ENCODE results near the gene CDK2AP2.
"Not testable (repeated sequence)": the region's sequence is repeated elsewhere in the genome, so short reads cannot be mapped to it uniquely, and the experiment has no call there.

The CDK2AP2 gene, protein sequence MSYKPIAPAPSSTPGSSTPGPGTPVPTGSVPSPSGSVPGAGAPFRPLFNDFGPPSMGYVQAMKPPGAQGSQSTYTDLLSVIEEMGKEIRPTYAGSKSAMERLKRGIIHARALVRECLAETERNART

DNA sequence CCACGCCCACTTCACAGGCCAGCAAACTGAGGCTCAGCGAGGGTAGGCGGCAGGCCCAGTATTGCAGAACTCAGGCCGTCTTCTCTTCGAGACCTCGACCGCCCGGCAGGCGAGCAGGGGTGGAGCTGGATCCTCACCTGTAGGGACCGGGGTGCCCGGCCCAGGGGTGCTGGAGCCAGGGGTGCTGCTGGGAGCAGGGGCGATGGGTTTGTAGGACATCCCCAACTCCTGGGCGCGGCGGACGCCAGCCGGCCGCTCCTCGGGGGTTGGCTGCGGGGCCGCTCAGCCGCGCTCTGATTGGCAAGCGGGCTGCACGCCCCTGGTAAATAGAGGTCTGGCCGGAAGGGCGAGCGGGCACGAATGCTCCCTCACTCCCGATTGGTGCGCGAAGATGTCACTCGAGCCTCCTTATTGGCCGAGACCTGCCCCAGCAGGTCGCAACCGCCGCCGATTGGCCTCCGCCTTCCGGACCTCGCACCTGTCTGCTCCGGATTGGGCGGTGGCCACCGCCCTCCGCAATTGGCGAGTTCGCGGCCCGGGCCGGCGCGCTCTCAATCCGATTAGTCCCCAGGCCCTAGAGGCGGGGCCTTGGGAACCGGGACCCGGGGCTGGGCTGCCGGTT is at the start of gene CDK2AP2:
Gene CDK2AP2, minus strand, starts transcription at position 299 of the 622 bp plus-strand sequence. Its CDS starts 80 bp downstream, at position 219.
- DNase-seq: peak; percentile 97

DNA sequence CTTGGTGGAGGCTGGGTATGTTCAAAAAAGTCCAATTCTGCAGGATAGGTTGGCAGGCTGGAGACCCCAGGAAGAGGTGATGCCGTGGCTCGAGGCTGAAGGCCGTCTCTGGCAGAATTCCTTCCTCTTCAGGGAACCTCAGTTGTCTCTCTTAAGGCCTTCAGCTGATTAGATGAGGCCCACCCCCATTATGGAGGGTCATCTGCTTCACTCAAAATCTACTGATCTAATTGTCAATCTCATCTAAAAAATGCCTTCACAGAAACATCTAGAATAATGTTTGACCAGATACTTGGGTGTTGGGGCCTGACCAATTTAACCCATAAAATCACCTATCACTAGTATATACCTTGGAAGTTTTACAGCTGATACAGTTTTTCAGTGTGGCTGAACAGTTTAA is 48.3 kb upstream of the CDK2AP2 start:
- no peak for DNase-seq

DNA sequence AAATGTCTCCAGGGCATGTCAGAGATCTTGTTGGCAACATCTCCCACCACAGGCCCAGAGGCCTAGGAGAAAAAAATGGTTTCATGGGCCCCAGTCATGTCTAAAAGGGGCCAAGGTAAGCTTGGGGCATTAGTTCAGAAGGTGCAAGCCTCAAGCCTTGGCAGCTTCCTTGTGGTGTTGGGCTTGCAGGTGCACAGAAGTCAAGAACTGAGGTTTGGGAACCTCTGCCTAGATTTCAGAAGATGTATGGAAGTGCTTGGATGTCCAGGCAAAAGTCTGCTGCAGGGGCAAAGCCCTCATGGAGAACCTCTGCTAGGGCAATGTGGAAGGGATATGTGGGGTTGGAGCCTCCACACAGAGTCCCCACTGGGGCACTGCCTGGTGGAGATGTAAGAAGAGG is 43.7 kb upstream of the CDK2AP2 start:
- DNase-seq: not testable (repeated sequence)

DNA sequence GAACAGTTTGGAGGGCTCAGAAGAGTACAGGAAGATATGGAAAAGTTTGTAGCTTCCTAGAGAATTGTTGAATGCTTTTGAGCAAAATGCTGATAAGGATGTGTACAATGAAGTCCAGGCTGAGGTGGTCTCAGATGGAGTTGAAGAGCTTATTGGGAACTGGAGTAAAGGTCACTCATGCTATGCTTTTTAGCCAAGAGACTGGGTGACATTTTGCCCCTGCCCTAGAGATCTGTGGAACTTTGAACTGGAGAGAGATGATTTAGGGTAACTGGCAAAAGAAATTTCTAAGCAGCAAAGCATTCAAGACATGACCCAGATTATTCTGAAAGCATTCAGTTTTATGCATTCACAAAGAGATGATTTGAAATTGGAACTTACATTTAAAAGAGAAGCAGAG is 43.2 kb upstream of the CDK2AP2 start:
- DNase-seq: no peak

DNA sequence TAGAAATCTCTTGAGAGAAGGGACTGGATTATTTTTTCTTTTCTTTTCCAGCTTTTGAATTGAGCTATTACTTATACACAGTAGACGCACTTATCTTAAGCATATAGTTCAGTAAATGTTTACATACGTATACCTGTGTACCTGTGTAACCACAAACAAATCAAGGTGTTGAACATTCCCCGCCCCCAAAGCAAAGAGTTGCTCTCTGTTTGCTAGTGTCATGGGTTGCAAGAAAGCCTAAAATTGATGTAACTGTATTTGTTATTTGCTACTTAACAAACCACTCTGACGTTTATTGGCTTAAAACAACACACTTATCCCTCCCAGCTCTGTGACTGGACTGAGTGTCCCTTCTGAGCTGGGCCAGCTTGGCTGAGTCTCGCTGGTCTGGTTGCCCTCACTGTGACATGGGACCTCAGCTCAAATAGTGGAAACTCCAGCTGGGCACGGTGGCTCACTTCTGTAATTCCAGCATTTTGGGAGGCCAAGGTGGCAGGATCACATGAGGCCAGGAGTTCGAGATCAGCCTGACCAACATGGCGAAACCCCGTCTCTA is 40.7 kb upstream of the CDK2AP2 start:
- DNase-seq: no peak

DNA sequence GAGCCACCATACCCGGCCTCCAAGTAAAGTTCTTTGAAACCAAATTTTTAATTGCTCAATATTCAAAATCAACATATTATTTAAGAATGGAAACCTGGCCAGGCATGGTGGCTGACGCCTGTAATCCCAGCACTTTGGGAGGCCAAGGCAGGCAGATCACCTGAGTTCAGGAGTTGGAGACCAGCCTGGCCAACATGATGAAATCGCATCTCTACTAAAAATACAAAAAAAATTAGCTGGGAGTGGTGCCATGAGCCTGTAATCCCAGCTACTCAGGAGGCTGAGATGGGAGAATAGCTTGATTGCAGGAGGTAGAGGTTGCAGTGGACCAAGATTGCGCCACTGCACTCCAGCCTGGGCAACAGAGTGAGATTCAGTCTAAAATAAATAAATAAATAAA is 40.1 kb upstream of the CDK2AP2 start:
- DNase-seq: not testable (repeated sequence)

DNA sequence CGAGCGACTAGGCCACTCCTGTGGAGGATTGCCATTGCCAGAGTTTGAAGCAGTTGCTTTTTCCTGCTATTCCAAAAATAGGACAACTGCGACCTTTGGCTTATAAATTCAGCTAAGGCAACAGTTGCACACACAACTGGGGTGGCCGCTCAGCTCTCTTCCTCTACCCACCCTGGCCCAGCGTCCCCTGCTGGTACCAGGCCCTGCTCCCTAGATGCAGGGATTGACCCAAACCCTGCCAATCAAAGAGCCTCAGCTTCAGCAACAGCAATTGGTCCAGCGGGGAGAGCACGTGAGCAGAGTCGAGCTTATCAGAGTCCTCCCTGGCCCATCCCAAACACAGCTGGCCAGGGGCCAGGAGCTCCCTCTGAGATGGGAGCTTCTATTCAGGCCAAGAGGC is 37.3 kb upstream of the CDK2AP2 start:
- DNase-seq: no peak

DNA sequence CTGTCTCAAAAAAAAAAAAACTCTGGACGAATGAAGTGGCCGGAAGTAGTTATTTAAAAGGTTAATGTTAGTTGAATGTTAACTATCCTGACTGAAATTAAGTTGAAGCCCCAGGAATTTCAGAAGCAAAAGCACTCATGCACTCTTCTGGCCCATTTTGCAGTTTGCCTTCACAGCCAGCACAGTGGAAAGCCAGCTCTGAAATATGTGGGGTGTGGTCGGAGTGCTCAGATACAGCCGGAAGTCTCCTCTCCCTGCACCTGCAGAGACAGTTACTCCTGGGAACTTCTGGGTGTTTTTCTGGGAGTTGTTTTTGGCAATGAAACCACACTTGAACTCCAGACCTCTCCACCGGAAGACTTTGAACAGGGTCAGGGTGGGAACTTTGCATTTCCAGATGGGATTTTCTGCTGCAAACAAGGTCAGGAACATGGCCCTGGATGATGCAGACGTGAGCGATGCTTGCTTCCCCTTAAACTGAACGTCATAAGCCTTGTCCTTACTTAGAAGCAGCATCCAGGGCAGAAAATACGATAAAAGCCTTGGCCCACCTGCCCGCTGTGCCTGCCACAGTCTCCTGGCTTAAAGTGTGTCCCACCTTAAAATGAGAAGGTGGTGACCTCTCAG is 36.8 kb upstream of the CDK2AP2 start:
- DNase-seq: no peak

DNA sequence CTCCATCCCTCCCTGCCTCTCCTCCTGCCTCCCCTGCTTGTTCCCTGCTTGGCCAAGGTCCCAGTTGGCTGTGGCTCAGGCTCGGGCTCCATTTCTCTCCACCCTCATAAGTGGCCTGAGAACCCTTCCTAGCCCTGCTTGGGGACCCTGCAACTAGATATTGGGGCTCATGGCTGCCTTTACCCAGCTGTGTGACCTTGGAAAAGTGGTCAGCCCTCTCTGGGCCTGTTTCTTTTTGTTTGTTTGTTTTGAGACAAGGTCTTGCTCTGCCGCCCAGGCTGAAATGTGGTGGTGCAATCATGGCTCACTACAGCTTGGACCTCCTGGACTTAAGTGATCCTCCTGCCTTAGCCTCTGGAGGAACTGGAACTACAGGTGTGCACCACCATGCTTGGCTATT is 35.6 kb upstream of the CDK2AP2 start:
- no peak for DNase-seq

DNA sequence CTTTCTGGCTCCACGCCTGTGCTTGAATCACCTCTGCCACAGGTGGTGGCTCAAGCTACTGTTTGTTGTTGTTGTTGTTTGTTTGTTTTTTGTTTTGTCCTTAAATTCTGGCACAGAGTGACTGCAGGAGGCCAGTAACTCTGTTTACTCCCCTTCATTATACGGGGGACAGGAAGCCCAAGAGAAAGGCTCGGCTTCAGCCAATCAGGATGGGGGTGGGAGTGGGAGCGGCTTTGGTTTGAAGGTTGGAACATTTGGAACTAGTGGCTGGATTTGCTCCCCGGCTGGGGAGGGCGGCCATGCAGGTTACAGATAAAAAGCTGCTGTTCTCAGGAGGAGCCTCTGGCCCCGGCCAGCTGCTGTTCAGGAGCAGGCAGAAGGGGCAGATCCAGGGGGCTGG is 35.0 kb upstream of the CDK2AP2 start:
- no peak for DNase-seq

DNA sequence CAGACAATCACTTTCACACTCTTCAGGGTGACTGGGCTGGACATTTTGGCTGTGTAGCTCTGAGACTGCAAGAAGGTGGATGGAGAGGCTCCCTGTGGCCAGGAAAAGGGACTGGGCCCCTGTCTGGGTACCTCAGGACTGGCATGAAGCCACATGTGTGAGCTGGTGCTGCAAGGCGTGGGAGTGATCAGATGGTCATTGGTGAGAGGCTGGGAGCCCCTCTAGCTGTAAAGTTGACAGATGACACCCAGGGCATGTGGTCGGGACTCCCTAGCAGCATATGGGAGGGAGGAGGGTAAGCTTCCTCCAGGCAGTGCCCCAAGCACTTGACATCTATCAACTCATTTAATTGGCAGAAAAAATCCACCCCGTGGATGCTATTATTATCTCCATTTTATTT is 34.2 kb upstream of the CDK2AP2 start:
- no peak for DNase-seq

DNA sequence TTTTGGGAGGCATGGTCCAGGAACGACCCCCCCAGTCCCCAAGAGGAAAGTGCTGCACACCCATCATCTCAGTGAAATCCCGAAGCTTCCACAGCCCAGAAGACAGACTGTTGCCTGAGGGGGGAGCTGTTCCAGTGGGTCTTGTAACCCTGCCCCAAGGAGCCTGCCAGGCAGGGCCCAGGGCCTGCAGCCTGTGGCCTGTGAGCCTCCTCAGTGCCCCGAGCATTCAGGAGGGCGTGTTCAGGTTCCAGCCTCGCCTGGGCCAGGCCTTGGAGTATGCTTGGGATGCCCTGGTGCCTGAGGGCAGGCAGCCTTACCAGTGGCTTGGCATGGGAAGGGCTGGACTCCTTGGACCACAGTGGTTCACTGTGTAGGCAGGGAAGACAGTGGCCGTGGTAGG is 33.2 kb upstream of the CDK2AP2 start:
- no peak for DNase-seq

DNA sequence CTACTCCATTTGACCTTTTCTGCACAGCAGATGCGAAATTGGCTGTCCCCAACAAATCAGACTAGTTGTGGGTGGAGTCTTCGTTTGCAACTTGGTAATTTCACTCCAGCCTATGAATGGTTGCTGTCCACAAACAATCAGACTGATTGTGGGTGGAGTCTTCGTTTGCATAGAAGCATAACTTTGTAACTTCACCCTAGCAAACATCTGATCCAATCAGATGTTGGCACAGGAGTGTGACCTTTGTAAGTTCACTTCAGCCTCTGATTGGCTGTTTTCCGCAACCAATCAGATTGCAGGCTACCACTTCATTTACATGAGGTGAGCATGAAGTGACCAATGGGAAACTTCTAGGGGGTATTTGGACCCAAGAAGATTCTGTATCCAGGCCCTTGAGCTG is 31.6 kb upstream of the CDK2AP2 start:
- DNase-seq: no peak

DNA sequence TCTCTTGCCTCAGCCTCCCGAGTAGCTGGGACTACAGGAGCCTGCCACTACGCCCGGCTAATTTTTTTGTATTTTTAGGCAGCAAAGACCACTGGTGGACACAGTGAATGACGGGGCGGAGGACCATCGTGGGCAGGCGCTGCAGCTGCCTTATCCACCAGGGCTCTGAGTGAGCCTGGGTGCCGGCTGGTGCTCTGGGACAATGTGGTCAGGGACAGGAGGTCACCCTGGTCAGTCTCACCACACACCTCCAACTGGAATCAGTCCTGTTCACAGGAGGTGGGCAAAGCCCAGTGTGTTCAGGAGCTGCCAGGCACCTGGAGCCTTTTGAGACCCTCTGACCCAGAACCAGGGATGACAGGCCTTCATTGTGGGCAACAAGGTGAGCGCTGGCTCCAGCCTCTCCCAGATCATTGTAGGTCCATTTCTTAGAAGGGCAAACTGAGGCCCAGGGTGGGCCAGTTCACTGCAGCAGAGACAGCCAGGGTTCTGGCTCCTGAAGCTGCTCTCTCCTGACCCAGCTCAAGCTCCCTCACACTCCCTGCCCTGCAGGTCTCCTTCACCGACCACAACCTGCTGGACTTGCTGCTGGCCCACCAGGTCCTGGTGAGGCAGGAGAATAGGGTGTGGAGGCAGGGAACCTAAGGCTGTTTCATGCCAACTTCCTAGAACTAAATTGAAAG is 31.0 kb upstream of the CDK2AP2 start:
- DNase-seq: no peak

DNA sequence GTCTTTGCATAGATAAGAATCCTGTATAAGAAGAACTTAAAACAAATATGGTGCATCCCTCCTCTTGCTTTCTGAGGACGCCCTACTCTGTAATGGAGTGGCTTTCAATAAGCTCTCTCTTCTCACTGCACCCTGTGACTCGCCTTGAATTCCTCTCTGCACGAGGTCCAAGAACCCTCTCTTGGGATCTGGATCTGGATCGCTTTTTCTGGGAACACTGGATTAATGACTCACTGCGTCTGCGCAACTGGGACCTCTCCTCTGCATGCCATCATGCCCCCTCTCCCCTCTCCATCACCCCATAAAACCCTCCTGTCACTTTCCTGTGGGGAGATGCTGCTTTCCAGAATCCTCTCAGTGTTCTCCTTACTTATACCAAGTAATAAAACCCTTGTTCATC is 30.3 kb upstream of the CDK2AP2 start:
- no peak for DNase-seq

DNA sequence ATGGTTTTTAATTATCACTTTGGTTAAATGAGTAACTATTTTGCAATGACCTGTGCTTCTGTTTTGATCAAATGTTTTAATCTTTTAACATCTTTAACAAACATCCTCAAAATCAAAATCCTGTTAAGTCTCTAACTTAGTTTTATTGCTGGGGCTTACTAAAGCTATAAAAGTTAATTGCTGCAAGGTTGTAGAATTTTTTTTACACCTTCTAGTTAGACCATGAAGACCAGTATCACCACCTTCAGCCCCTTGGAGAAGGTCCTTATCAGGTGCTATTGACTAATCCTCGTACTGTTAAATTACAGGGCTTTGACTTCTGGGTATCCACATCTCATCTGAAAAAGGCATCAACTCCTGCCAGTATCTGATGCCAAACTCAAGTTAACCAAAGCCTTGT is 27.6 kb upstream of the CDK2AP2 start:
- no peak for DNase-seq

DNA sequence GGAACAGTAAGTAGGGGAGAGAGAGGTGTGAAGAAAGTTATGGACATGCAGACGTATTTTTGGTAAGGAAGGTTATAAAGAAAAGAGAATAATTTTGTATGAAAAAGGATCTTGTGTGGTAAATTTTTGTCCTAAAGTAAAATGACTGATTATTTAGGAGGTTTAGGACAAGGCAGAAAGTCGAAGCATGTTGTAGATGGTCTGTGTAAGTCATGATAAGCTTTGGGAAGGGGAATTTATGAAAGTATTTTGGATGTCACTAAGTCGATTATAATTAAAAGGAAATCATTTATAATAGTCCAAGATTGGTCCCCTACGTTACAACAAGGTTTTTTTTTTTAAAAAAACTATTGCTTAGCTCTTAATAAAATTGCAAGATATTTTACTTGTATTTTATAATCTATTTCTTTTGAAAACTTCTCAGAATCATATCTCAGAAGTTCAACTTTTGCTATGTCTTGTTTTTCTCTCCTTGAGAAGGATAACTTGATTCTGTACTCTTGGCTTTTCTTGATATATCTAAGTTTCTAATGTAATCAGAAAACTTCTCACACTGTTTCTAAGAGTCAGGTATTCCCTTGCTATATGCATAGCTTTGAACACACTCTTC is 26.2 kb upstream of the CDK2AP2 start:
- no peak for DNase-seq

DNA sequence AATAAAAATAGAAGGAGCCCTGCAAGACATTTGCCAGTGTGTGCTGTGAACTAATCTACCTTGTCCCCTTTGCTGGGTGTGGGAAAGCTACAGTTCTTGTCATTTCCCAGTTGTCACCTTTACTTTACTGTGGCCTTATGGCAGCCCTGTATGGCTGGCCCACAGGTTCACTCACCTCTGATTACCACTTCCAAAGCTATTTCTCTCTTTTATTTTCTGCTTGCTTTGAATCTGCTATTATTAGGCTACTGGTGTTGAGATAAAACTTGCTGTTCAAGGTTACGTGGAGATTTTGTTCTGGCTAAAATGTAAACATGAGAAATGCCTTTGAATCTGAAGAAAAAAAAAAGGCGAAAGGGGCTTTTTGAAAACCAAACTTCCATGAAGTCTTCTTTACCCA is 24.9 kb upstream of the CDK2AP2 start:
- no peak for DNase-seq

DNA sequence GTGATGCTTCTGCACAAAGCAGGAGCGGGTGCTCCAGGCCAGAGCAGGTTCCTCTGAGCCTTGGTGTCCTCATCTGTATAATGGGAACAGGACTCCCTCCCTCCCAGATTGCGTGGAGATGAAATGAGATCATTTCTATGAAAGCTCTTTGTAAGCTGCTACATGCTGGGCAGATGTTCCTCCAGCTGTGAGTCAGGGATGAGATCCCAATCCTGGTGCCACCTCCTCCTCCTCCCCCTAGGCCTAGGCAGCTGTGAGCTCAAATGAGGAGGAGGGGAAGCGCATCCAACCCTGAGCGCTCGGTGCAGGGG is 22.3 kb upstream of the CDK2AP2 start:
- DNase-seq: no peak

DNA sequence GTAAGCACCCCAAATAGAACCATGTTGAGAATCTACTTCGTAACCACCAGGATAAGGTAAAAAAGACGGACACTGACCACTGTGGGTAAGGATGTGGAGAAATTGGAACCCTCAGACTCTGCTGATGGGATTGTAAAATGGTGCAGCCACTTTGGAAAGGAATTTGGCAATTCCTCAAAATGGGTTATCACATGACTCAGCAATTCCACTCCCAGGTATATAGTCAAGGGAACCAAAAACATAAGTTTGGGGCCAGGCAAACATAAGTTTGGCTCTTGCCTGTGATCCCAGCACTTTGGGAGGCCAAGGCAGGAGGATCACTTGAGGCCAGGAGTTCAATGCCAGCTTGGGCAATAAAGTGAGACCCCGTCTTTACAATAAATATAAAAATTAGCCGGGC is 20.4 kb upstream of the CDK2AP2 start:
- no peak for DNase-seq

DNA sequence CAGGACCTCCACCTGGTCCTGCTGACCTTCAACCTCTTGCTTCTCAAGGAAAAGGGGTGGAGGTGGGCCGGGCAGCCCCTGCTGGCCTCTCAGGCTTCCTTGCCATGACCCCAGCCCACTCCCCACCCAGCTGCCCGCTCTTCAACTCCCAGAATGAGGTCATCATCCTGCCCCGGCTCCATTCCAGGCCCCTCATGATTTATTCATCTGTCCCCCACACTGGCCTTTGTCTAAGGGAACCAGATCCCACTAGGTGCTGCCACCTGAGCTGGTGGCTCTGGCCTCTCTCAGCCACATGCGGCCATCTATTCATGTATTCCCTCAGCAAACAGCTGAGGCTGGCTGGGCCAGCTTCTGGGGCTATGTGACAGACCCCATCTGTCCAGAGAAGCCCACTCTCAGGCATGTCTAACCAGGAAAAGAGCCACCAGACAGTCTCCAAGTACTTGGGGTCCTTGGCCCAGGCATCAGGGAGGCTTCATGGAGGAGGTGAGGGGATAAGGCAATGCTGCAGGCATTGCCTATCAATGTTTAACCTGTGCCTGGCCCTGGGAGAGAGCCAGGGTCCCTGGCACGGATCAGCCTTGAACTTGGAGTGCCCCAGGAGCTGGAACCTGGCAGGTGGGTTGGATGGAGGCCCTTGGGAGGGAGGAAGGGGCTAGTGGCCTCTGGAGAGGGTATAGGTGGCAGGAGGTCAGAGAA is 17.5 kb upstream of the CDK2AP2 start:
- DNase-seq: no peak

DNA sequence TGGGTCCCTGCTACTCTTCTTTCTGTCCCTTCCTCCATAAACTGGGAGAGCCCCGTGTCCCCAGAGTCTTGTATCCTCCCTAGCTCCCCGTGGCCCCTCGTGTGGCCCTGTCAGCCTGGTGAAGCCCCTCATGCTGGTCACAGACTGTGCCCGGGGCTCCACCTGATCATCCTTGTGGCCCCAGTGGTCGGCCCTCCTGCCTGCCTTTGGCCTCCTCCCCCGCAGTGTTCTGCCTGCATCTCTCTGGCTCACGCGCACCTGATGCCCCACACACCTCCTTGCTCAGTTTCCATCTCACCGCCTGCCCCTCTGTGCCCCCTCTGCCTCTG is 16.5 kb upstream of the CDK2AP2 start:
- no peak for DNase-seq

All from midbrain (tissue), 1 donor.